GM19397 (cell line): ENCODE measurements around the gene SGSH.

Experiments
- ATAC-seq: cut with Tn5 transposase; IDR thresholded peaks from one replicate; pipeline ENCODE4 v1.9.1; 2021; ENCODE audit warnings: mild to moderate bottlenecking, moderate library complexity; ENCODE audit not compliant: unreplicated experiment

SGSH gene

DNA sequence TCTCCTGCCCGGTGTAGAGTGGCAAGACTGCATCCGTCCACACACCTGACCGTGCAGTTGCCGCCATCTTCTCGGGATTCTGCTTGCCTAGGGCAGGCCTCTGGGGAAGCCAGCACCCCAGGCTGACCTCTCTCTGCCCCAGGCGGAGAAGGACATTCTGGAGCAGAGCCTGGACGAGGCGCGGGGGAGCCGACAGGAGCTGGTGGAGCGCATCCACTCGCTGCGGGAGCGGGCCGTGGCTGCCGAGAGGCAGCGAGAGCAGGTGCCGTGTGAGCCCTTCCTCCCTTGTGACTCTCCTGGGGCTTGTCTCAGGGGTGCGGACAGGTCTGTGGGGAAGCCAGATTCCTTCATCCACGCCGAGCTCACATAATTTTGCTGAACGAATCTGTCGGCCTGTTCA is 30.5 kb downstream of the SGSH start:
- ATAC-seq: no peak

DNA sequence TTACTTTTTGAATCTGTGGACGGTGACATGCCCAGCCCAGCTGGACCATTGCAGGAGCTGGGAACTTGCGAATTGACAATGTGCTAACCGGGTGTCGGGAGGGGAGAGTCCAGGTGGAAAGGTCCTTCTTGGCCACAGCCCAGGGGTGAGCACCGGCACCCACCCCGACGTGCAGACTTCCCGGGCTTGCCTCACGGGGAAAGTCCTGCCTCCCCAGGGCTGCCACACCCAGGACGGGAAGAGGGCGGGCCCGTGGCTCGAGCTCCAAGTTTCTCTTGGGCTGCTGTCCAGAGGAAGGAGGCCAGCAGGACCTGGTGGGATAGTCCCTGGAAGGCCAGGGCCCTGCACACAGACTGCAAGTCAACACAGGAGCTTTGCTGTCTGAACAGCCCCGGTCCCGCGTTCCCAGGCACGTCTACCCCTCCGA is 32.6 kb downstream of the SGSH start:
- no peak for ATAC-seq

DNA sequence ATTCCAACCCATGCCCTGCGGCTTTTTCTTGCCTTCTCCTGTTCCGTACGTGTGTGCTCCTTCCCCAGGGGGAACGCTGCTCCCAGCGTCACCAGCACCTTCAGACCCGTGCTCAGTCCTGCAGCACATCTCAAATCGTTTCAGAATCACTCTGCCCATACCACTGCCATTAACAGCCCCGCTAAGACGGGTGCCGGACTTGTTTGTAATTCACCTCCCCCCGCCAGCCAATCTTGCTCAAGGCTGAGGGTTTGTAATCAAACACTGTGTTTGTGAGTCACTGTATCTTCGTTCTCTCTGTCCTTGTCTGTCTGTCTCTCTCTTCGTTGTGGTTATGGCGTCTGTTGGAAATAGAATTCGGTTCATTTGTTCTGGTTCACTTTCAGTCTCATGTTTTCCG is 33.0 kb downstream of the SGSH start:
- ATAC-seq: no peak

DNA sequence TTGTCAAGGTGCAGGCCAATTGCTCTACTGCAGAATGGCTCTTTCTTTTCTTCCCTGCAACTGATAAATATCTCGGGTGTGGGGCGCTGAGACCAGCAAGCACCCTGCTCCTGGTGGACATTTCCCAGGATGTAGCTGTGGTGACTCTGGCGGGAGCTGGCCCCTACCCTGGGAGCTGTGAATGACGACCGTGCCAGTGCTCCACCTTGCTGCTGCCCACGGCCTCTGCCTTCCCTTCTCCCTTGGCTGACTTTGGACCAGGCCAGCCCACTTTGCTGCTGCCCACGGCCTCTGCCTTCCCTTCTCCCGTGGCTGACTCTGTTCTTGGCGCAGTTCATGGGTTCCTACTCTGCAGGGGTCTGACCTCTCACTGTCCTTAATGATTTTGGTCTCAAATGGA is 34.2 kb downstream of the SGSH start:
- no peak for ATAC-seq

DNA sequence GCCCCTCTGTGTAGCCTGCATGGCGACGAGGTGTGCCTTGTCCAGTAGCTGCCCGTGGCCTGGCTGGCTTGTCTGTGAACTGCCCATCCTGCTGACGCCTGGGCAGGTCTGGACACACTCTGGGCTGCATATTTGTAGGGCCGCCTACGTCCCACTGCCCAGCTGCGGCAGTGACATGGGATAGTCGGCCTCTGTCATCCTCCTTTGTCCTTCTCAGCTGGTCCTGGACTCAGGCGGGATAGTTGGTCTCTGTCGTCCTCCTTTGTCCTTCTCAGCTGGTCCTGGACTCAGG is 35.8 kb downstream of the SGSH start:
- no peak for ATAC-seq

DNA sequence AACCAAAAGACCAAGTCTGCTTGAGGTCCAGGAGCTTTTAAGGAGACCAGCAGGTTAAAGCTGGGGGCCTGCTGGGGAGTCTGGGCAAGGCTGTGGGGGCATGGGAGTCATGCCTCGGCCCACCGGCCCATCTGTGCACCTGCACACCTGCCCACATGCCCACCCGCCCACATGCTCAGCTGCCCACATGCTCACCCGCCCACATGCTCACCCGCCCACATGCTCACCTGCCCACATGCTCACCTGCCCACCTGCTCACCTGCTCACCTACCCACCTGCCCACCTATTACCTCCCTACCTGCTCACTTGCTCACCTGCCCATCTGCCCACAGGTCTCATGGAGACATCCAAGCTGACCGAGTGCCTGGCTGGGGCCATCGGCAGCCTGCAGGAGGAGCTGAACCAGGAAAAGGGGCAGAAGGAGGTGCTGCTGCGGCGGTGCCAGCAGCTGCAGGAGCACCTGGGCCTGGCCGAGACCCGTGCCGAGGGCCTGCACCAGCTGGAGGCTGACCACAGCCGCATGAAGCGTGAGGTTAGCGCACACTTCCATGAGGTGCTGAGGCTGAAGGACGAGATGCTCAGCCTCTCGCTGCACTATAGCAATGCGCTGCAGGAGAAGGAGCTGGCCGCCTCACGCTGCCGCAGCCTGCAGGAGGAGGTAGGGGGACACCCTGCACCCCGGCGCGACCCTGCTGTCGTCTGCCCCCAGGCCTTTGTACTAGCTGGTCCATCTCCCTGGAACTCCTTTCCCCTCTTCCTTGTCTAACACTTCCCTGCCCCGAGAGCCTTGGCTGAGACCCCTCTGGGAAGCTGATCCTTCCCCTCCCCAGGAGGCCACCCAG is 36.3 kb downstream of the SGSH start:
- no peak for ATAC-seq

DNA sequence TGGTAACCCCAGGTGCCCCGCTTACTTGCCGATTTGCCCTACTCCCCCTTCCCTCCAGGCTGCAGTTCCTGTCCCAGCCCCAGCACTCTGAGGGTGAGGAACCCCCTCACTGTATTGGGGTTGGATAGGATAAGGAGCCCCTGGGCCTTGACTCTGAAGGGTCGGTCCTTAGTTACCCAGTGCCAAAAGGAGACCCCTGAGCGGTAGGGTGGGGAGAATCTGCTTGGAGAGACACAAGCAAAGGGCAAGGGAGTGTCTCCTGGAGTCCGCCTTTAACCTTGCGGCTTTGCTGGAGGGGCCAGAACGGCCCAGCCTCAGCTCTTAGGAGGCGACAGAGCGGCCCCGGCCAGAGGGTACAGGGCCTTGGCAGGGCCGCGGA is 37.3 kb downstream of the SGSH start:
- ATAC-seq: no peak

DNA sequence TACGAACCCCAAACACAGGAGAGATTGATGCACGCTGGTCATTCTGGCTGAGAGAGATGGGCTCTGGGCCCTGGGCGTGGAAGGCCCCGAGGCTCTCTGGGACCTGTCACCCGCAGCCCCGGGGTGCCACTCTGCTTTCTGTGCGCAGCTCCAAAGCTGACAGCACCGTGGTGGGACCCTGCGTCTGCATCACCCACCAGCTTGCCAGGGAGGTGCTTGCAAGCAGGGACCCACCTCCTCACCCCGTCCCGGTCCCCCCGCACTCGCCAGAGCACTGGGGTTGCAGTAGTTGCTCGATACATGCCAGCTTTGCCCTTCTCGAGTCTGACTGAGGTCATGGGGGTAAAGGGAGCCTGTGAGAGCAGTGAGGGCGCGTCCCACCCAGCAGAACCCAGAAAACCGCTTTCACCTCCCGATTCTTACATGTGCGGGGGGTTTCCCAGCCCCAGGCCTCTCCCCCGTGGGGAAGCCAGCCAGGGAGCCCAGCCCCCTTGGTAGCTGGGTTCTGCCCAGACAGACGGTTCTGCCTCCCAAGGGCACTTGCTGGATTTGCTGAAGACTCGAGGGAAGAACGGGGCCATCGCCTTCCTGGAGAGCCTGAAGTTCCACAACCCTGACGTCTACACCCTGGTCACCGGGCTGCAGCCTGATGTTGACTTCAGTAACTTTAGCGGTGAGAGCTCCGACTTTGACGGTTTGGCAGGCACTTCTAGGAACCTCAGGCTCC is 37.9 kb downstream of the SGSH start:
- no peak for ATAC-seq

DNA sequence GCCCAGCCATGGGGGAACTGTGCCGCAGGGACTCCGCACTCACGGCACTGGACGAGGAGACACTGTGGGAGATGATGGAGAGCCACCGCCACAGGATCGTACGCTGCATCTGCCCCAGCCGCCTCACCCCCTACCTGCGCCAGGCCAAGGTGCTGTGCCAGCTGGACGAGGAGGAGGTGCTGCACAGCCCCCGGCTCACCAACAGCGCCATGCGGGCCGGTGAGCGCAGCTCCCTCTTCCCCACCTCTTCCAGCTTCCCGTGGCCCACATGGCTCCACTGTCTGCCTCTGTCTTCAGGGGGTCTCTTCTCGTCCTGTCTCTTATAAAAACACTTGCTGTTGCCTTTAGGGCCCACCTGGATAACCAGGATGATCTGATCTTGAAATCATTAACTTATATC is 38.7 kb downstream of the SGSH start:
- no peak for ATAC-seq

DNA sequence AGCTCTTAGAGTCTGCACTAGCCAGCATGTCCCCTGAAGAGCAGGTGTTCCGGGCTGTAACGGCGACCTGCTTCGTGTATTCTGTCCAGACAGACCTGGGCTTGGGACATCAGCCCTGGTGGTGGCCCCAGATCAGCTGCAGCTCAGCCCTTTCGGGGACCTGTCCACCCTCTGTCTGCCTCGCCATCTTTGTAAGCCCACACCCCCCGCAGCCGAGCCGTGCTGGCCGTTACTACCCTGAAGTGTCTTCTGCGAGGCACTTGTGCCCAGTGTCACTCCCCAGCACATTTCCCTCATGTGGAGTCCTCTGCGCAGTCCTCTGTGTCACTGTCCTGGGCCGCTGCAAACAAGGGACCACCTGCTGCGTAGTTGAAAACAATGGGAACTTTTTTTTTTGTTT is 39.9 kb downstream of the SGSH start:
- no peak for ATAC-seq

DNA sequence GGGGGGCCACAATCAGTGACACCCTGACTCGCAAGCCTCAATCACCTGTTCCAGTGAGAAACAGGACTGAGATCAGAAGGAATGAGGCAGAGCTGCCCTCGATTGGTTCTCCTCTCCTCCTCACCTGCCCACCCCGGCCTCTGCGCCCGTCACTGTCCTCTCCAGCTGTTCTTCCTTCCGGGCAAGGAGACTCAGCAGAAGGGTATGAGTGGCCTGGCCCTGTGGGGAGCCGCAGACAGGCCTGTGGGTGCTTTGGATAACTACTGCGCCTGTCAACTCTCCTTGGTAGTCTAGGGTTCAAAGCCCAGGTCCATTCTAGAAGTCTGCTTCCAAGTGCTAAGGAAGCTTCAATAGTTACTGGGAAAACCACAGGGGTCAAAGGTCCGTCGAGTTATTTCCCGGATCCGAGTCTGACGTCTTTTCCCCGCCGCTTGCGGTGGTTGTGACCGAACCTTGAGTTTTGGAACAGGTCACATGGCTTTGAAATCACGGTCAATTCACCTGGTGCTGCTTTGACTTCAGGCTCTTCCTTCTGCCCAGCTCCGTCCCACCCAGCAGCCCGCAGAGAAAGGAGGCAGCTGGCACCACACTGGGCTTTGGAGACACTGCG is 42.0 kb downstream of the SGSH start:
- ATAC-seq: no peak

DNA sequence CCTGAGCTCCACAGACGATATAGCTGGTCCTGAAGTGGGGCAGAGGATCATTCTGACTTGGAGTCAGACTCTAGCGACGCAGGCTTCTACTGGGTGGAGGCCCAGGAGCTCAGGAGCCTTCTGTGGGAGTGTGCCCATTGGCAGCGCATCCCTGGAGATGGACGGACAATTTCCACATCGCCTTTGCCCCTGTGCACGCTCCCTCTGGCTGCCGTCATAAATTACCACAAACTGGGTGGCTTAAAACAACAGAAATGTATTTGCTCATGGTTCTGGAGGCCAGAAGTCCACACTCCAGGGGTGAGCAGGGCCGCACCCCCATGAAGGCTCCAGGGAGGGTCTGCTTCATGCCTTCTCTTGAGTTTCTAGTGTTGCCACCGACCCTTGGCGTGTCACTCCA is 43.4 kb downstream of the SGSH start:
- no peak for ATAC-seq

DNA sequence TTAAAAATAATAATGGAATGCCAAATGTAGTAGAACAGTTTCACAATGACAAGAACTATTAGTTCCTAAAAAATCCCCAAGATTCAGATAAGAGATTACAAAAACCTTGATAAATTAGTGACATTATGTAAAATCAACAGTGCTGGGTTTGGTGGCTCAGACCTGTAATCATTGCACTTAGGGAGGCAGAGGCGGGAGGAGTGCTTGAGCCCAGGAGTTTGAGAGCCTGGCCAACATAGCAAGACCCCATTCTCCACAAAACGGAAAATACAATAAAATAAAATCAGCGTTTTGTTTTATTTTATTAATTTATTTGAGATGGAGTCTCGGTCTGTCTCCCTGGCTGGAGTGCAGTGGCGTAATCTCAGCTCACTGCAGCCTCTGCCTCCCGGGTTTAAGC is 46.2 kb downstream of the SGSH start:
- no peak for ATAC-seq

DNA sequence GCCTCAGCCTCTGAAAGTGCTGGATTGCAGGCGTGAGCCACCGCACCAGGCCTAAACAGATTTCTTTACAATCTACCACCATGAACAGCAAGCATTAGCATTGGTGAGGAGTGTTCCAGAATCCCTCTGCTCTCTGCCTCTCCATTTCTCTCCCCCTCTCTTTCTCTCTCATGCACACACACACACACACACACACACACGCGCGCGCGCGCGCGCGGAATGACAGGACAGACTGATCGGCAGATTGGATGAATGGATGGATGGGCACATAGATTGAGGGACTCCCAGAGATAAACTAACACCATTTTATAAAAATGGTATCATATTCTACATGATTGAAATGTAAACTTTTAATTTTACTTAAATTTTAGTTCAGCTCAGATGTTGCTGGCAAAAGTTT is 47.0 kb downstream of the SGSH start:
- ATAC-seq: no peak

DNA sequence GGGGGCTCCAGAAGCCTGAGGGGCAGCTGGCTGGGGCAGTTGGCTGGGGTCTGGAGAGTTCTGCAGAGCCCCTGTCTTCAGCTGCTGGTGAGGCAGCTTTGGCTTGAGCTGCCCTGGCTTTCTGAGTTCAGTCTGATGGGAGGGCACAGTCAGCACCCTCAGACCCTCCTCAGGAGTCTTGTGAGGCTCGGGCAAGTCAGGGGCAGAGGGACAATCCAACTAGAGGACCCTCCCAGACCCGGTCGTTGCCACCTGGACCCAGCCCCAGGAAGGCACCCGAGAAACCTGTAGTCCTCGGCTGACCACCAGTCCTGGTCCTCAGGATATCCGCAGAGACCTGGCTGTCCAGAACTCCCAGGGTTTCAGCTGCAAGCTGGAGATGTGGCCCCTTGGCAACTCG is 48.5 kb downstream of the SGSH start:
- no peak for ATAC-seq

DNA sequence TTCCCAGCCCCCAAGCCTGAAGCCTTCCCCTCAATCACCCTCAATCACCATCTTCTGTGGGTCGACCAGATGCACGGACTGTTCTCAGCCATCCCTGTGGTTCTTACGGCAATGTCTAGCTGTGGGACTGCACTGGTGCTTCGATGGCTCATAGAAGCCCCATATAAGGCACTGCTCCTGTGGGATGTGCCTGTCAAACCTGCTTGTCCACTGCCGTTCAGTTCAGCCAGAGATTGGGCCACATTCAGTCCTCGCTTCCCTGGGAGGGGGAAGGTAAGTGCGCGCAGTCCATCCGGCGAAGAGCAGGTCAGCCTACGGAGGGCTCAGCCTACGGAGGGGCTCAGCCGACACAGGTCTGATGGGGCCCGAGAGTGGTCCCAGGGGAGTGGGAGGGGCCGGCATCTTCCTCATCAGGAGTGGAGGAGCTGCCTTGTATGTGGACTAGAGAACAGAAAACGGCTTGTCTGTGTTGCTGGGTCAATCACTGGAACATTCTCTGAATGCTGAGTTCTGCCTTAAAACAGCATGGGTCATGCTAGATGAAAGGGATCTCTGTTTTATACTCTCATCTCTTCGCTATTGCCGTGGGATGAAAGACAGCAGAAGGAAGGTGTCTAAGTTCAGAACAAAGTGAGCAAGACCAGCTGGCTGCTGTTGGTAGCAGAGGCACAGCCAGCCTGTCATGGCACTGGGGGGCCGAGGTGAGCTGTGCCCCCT is 50.2 kb downstream of the SGSH start, which contains the start of gene CARD14:
Gene CARD14 (plus strand): TSS at position 247 of the 717 bp plus-strand sequence. CDS start 11,409 bp downstream, outside the sequence.
- no peak for ATAC-seq

DNA sequence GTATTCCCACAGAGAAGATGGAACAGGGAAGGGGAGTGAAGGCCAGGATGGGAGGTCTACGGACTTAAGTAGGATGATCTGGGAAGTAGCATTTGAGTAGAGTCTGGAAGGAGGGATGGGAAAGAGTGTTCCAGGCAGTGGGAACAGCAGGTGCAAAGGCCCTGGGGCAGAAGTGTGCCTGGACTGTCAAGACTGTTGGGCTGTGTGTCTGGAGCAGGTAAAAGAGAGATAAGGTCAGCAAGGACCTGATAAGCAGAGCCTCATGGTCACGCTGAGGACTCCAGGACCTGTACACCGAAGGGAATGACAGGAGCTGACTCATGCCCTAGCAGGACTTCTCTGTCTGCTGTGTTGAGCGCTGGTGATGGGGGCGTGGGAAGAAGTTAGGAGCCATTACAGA is 51.0 kb downstream of the SGSH start:
- no peak for ATAC-seq

DNA sequence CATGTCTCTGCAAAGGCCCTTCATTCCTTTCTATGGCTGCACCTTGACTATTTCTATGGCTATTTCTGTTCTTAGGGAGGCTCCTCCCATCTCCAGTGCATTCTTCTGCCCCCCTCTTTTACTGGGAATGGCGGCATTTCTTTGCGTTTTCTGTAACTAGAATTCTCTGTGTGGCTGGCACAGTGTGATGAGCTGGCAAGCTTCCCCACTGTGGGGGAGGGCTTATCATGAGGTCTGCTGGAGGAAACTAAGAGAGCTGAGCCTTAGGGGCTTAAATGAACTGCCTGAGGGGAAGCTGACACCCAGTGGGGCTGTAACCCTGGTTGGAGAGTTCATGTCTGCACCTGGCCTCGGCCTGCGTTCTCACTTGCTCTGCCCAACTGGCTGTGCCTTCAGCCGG is 51.8 kb downstream of the SGSH start:
- no peak for ATAC-seq

DNA sequence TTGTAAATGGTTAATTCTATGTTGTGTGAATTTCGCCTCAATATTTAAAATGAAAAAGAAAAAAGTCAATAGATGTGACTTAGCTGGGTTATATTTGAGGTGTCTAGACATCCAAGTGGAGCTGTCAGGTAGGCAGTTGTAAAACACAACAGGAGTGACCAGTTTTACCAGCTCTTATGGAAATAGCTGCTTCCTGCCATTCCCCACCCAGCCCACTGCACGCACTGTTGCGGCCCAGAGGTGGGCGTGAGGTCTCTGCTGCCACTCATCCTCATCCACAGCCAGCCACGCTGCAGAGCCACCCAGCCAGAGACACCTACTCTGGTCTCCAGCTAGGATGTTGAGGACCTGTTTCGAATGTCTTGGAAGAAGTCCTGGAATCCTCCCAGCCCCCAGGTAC is 53.7 kb downstream of the SGSH start:
- no peak for ATAC-seq

DNA sequence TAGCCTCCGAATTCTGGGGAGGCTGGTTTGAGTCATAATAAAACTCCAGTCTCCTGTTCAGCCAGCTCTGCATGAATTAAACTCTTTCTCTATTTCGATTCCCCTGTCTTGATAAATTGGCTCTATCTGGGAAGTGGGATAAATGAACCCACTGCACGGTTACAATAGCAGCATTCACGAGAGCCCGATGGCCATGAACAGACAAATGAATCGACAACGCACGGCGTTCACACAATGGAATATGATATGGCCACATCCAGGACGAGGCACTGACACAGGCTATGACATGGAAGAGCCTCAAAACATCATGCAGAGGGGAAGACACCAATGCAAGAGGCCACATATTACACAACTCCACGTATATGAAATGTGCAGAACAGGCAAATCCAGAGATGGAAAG is 55.9 kb downstream of the SGSH start:
- no peak for ATAC-seq

DNA sequence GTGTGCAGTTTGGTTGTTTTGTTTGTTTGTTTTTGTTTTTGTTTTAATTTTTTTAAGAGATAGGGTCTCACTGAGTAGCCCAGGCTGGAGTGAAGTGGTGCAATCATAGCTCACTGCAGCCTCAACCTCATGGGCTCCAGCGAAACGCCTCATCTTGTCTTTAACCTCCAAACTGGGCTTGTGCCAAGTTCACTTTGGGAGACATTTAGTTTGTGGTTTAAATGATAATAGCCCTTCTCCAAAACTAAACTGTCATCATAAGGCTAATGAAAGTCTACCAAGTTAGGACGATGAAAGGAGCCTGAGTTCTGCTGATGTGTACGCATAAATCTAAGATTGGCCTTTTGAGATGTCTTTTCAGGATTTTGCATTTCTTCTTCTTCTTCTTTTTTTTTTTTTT is 56.8 kb downstream of the SGSH start:
- ATAC-seq: no peak

DNA sequence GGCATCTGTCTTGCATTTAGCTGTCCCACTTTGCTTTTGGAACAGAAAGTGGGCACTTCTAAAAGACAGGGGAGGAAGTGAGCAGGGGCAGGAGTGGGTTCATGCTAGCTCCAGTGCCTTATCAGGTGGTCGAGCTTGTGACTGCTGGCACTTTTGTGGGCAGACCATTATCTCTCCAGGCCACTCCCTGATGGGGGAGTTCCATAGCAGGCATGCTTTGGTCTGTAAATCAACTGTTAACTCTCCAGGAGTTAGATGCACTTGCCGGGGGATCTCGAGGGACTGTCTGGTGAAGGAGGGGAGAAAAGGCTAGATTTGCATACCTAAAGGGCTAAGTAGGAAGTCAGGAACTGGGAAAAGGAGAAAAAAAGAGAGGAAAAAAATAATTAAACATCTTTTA is 59.6 kb downstream of the SGSH start:
- ATAC-seq: no peak
